ENCODE measurements around the gene NUP188.

Gene NUP188

GRCh38 chr9:129040113-129040643 is 92.7 kb downstream of the NUP188 start:
- no peak overlapping the region for H3K4me3 ChIP-seq (ENCODE audit: low read depth, low read length)
- no peak for TF ChIP-seq CTCF (IDR thresholded peaks at IDR 0.05; ENCODE audit: borderline replicate concordance, insufficient read depth, low read depth, low read length)

- no peak overlapping the region for H3K4me3 ChIP-seq (ENCODE audit: low read depth, low read length)
- TF ChIP-seq CTCF (IDR thresholded peaks at IDR 0.05; ENCODE audit: borderline replicate concordance, insufficient read depth, low read depth, low read length): no peak
Observed at GRCh38 chr9:129042016-129042415, 94.5 kb downstream of the NUP188 start.

GRCh38 chr9:129052592-129052991 is 105.1 kb downstream of the NUP188 start:
- no peak for TF ChIP-seq CTCF (IDR thresholded peaks at IDR 0.05; ENCODE audit: borderline replicate concordance, insufficient read depth, low read depth, low read length)
- no peak overlapping the region for H3K4me3 ChIP-seq (ENCODE audit: low read depth, low read length)

GRCh38 chr9:129053020-129053419 is 105.5 kb downstream of the NUP188 start:
- H3K4me3 ChIP-seq (ENCODE audit: low read depth, low read length): no peak overlapping the region
- TF ChIP-seq CTCF (IDR thresholded peaks at IDR 0.05; ENCODE audit: borderline replicate concordance, insufficient read depth, low read depth, low read length): no peak

GRCh38 chr9:129054163-129054851 is 106.8 kb downstream of the NUP188 start:
- no peak for TF ChIP-seq CTCF (IDR thresholded peaks at IDR 0.05; ENCODE audit: borderline replicate concordance, insufficient read depth, low read depth, low read length)
- no peak overlapping the region for H3K4me3 ChIP-seq (ENCODE audit: low read depth, low read length)
